PC-9 (cell line): Measurements from ENCODE around the gene XAGE3. TPM values are rescaled to one million over a fixed set of nuclear protein-coding genes. Genes with fewer than 3 reads are reported as not detected.
"Not testable (repeated sequence)": the region's sequence is repeated elsewhere in the genome, so short reads cannot be mapped to it uniquely, and the experiment has no call there.

Source experiments
- Bru-seq: library from RNA; stranded (reverse); fragments of 400-500 nt; gene quantifications from one replicate; lab custom pipeline; 2021; lab: Mats Ljungman, UMichigan
- BruChase-seq, 2 experiments: library from RNA; stranded (reverse); fragments of 400-500 nt; gene quantifications; one replicate each; lab custom pipeline; 2021; lab: Mats Ljungman, UMichigan
- BruUV-seq: library from RNA; stranded (reverse); fragments of 400-500 nt; replicated peaks from 2 replicates; lab custom pipeline; 2021; lab: Mats Ljungman, UMichigan
- CTCF ChIA-PET: fragments of 300-600 bp; sonication (Branson Sonifier 250); formaldehyde crosslinking; loops from one replicate; lab custom pipeline; 2022; ENCODE audit warnings: antibody characterized with exemption; lab: Charles Lee
- POLR2A ChIA-PET: fragments of 300-600 bp; sonication (Branson Sonifier 250); formaldehyde crosslinking; loops from one replicate; lab custom pipeline; 2022; ENCODE audit warnings: antibody characterized with exemption; ENCODE audit not compliant: unreplicated experiment; lab: Charles Lee
- DNase-seq, 2 experiments: peaks; one replicate each; pipeline versions ENCODE4 v3.0.0 to v3.0.0-alpha.2; 2015 to 2022; ENCODE audit warnings: mixed read lengths in 1 of 2
- H2AFZ ChIP-seq: fragments of 200-600 bp; sonication (generic); 2 replicates; pipeline ENCODE4 v1.8.1; 2017; ENCODE audit warnings: antibody characterized with exemption
- H3F3A ChIP-seq: fragments of 200-600 bp; sonication (generic); 2 replicates; pipeline ENCODE4 v1.8.1; 2017; ENCODE audit warnings: antibody characterized with exemption, mild to moderate bottlenecking, low read depth; ENCODE audit not compliant: insufficient read depth
- H3K27ac ChIP-seq: fragments of 200-600 bp; sonication (generic); 2 replicates; pipeline ENCODE4 v1.6.1; 2016; ENCODE audit warnings: mixed run types
- H3K27me3 ChIP-seq: fragments of 200-600 bp; sonication (generic); 2 replicates; pipeline ENCODE4 v1.6.1; 2016; ENCODE audit warnings: low read depth, mixed run types; ENCODE audit not compliant: insufficient read depth
- H3K36me3 ChIP-seq: fragments of 200-600 bp; sonication (generic); 2 replicates; pipeline ENCODE4 v1.6.1; 2016; ENCODE audit warnings: low read depth, mixed run types
- H3K4me1 ChIP-seq: fragments of 200-600 bp; sonication (generic); replicated peaks from 2 replicates; pipeline ENCODE4 v1.6.1; 2016; ENCODE audit warnings: mixed run types; ENCODE audit not compliant: insufficient read depth
- H3K4me2 ChIP-seq: fragments of 200-600 bp; sonication (generic); 2 replicates; pipeline ENCODE4 v1.6.1; 2017; ENCODE audit warnings: mixed run types
- H3K4me3 ChIP-seq: fragments of 200-600 bp; sonication (generic); 2 replicates; pipeline ENCODE4 v1.6.1; 2016; ENCODE audit warnings: mixed run types
- H3K79me2 ChIP-seq: fragments of 200-600 bp; sonication (generic); 2 replicates; pipeline ENCODE4 v1.6.1; 2017; ENCODE audit warnings: low read depth, mixed run types
- H3K9me2 ChIP-seq: fragments of 200-600 bp; sonication (generic); 2 replicates; pipeline ENCODE4 v1.8.1; 2017; ENCODE audit warnings: mild to moderate bottlenecking; ENCODE audit not compliant: insufficient read depth
- H3K9me3 ChIP-seq: fragments of 200-600 bp; sonication (generic); 2 replicates; pipeline ENCODE4 v1.8.1; 2016; ENCODE audit warnings: low read depth; ENCODE audit not compliant: insufficient read depth
- H4K20me1 ChIP-seq: fragments of 200-600 bp; sonication (generic); 2 replicates; pipeline ENCODE4 v1.8.1; 2017; ENCODE audit not compliant: insufficient read depth
- EZH2 ChIP-seq: fragments of 200-600 bp; sonication (generic); IDR thresholded peaks from 2 replicates; pipeline ENCODE4 v1.8.0; 2017; ENCODE audit warnings: antibody characterized with exemption, low read depth
- intact Hi-C: fragments of 100-400 bp; cut with micrococcal nuclease; formaldehyde crosslinking; loops from one replicate; pipeline ENCODE4 v1.10.0; 2022; ENCODE audit not compliant: unreplicated experiment
- long read RNA-seq: library from polyadenylated mRNA; stranded (forward); transcript quantifications from one replicate; pipeline ENCODE4 v2.0.0, GENCODE V29; 2022
- total RNA-seq: library from RNA; stranded (reverse); gene quantifications from 2 replicates; pipeline ENCODE4 v1.2.3, GENCODE V29; 2021
- TF ChIP-seq, protein P1 (sequence below): fragments of 200-600 bp; sonication (generic); conservative IDR thresholded peaks from 2 replicates; pipeline ENCODE4 v1.6.1; 2017; ENCODE audit warnings: mixed run types, antibody characterized with exemption, mild to moderate bottlenecking, moderate library complexity

XAGE3 gene, protein sequence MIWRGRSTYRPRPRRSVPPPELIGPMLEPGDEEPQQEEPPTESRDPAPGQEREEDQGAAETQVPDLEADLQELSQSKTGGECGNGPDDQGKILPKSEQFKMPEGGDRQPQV
- total RNA-seq (not detected in 2 replicates), Bru-seq, nascent RNA (not detected), BruChase-seq, experiment 1, labeled RNA remaining after a 2-hour chase (not detected), BruChase-seq, experiment 2, labeled RNA remaining after a 6-hour chase (not detected)
- long read RNA-seq = 0 reads

DNA sequence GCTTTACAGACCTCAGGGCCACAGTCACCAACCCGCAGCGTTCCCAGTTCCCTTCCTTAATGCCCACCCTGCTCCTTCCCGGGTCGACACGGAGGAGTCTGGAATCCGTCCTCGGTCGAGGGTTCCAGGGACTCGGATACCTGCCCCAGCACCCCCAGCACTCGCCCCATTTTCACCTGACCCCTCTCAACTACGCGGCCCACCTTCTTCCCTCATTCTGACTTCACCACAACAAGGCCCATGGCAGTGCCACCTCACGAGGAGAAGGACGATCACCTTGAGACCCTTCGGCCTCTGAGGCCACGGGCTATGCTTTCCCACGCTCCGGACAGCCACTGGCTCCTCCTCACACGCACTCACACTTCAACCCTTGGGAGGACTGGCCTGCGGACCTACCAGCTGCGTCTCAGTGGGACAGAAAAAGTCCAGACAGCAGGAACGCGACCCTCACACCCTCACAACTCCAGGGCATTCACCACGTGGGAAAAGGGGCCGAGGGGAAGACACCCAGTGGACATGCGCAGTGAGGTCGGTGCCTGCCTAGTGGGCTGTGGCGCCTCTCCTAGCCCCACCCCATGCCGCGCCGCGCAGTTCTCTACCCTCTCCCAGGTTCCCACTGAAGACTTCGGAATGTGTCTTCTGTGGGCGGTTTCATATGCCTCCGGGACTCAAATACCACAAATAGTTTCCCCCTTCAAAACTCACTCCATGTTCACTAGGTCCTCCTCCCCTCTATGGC lies at the start of gene XAGE3:
XAGE3 (minus strand) TSS at position 474 of the 739 bp plus-strand sequence. CDS start 950 bp downstream, outside the sequence.
- no peaks in the 10 kb centered on the region for H3K36me3 ChIP-seq
- H3K4me1 ChIP-seq = no peaks in the 10 kb centered on the region
- DNase-seq = no peak
- H2AFZ ChIP-seq = no peak within 1 kb of the TSS
- no peak within 1 kb of the TSS for H3K4me3 ChIP-seq
- no TSS peak for BruUV-seq
- H3K9me2 ChIP-seq = no peaks in the 10 kb centered on the region
- intact Hi-C loops = no loop called here
- no peak within 1 kb of the TSS for H3K4me2 ChIP-seq
- no peaks in the 10 kb centered on the region for H3K9me3 ChIP-seq
- no peaks in the 10 kb centered on the region for H3K27me3 ChIP-seq
- no peak for TF ChIP-seq EZH2
- TF ChIP-seq, protein P1, sequence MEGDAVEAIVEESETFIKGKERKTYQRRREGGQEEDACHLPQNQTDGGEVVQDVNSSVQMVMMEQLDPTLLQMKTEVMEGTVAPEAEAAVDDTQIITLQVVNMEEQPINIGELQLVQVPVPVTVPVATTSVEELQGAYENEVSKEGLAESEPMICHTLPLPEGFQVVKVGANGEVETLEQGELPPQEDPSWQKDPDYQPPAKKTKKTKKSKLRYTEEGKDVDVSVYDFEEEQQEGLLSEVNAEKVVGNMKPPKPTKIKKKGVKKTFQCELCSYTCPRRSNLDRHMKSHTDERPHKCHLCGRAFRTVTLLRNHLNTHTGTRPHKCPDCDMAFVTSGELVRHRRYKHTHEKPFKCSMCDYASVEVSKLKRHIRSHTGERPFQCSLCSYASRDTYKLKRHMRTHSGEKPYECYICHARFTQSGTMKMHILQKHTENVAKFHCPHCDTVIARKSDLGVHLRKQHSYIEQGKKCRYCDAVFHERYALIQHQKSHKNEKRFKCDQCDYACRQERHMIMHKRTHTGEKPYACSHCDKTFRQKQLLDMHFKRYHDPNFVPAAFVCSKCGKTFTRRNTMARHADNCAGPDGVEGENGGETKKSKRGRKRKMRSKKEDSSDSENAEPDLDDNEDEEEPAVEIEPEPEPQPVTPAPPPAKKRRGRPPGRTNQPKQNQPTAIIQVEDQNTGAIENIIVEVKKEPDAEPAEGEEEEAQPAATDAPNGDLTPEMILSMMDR = no peak
- no peaks in the 10 kb centered on the region for H3F3A ChIP-seq
- H3K79me2 ChIP-seq = no peaks in the 10 kb centered on the region
- ChIA-PET POLR2A (no interaction called here), CTCF (no interaction called here)
- no peaks in the 10 kb centered on the region for H4K20me1 ChIP-seq
- H3K27ac ChIP-seq = no peak within 1 kb of the TSS

DNA sequence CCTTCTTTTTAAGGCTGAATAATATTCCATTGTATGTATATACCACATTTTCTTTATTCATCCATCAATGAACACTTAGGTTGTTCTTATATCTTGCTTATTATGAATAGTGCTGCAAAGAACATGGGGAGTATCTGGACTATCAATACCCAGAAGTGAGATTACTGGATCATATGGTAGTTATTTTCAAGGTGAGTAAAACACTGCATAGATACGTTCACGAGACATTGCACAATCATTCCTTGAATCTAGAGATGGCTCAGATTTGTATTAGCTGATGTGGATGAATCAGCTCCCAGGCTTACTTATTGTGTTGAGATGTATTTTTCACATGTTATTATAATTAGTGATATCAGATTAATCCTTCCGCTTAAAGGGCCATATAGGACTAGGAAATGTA lies 46.8 kb upstream of the XAGE3 start:
- DNase-seq, H2AFZ ChIP-seq, H3K9me2 ChIP-seq, H3K4me1 ChIP-seq, H3F3A ChIP-seq, POLR2A ChIA-PET, intact Hi-C loops, H3K4me2 ChIP-seq, CTCF ChIA-PET, H3K27ac ChIP-seq, H3K4me3 ChIP-seq, H3K36me3 ChIP-seq, H3K27me3 ChIP-seq, H3K9me3 ChIP-seq, H4K20me1 ChIP-seq, BruUV-seq, H3K79me2 ChIP-seq: not testable (repeated sequence)

DNA sequence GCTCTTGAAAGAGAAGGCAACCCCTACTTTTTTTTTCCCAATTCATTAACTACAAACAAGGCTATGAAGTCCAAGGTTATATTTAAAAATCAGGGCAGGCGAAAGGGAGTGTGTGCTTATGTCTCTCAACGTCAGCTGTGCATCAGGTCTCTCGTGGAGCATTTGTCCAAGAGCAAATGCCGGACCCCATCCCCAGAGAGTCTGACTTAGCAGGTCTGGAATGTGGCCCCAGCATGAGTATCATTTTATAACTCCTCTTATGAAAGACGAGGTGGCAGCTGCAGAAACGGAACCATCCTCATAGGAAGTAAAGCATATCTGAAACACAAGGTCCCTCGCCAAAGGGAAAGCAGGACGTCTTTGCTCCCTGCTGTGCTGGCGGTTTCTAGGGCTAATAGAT lies 45.8 kb upstream of the XAGE3 start:
- H3K4me1 ChIP-seq, H3K4me2 ChIP-seq, intact Hi-C loops, H3F3A ChIP-seq, DNase-seq, H3K9me3 ChIP-seq, BruUV-seq, H2AFZ ChIP-seq, H3K79me2 ChIP-seq, CTCF ChIA-PET, H3K36me3 ChIP-seq, H4K20me1 ChIP-seq, H3K27me3 ChIP-seq, POLR2A ChIA-PET, H3K27ac ChIP-seq, H3K4me3 ChIP-seq, H3K9me2 ChIP-seq: not testable (repeated sequence)

DNA sequence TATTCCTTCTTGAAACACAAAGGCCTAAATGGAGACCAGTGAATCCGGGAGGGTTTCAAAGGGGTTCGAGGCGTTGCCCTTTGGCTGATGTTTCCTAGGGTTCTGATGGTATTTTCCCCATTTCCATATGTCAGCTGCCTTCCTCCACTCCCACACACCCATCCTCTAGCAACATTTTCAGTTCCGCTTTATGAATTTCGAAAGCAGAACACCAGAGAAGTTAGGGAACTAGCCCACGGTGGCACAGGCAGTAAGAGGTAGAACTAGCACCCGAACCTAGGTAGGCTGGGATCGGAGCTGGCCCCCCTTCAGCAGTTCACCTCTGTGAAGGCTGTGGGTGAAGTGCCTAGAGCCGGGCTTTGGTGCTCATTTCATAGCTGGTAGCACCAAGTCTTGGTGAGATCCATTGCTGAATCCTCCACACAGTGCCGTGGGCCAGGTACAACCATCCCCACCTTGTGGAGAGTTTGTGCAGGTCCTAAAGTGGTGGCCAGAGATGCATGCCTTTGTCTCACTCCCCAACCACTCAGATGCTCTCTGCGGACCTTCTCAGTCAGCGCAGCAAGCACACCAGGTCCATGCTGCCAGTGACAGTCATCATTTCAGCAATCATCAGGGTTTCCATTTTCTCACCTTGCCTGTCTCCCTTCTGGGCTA lies 41.6 kb upstream of the XAGE3 start:
- BruUV-seq, H3K9me2 ChIP-seq, intact Hi-C loops, H3K27ac ChIP-seq, H3K79me2 ChIP-seq, H2AFZ ChIP-seq, H3K4me3 ChIP-seq, POLR2A ChIA-PET, H3K9me3 ChIP-seq, DNase-seq, CTCF ChIA-PET, H3K4me2 ChIP-seq, H3K36me3 ChIP-seq, H3F3A ChIP-seq, H3K27me3 ChIP-seq, H4K20me1 ChIP-seq, H3K4me1 ChIP-seq: not testable (repeated sequence)

DNA sequence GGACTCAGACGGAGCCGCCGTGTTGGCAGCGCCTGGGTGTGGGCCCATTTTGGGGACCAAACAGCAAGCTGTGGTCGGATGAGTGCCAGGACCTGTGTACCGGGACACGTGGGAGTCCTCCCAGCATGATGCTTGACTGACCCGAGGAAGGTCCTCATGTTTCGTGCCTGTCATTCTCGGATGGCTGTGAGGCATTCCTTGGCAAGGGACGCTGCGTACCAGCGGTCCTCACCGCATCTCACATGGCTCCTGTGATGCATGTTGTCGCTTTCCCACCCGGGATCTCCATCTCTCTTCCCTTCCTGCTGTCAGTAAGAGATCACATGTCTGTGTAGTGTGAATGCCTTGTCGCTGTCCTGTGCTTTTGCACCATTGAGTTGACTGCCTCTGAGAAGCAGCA lies 40.0 kb upstream of the XAGE3 start:
- H3K9me3 ChIP-seq, H3K27ac ChIP-seq, H3F3A ChIP-seq, H4K20me1 ChIP-seq, H3K4me3 ChIP-seq, H3K4me1 ChIP-seq, H3K27me3 ChIP-seq, CTCF ChIA-PET, H3K79me2 ChIP-seq, BruUV-seq, H3K36me3 ChIP-seq, H3K9me2 ChIP-seq, H3K4me2 ChIP-seq, H2AFZ ChIP-seq, DNase-seq, POLR2A ChIA-PET, intact Hi-C loops: not testable (repeated sequence)

DNA sequence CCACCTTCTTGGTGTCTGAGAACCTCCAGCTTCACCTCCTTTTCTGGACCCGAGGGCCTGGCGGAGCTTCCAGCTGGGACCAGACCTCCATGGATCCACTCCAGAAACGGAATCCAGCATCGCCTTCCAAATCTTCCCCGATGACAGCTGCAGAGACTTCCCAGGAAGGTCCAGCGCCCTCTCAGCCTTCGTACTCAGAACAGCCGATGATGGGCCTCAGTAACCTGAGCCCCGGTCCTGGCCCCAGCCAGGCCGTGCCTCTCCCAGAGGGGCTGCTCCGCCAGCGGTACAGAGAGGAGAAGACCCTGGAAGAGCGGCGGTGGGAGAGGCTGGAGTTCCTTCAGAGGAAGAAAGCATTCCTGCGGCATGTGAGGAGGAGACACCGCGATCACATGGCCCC lies 39.3 kb upstream of the XAGE3 start:
- H3K4me2 ChIP-seq, H3K27me3 ChIP-seq, POLR2A ChIA-PET, H3K36me3 ChIP-seq, H3K4me3 ChIP-seq, H3K9me3 ChIP-seq, intact Hi-C loops, H3F3A ChIP-seq, BruUV-seq, DNase-seq, H3K9me2 ChIP-seq, CTCF ChIA-PET, H3K27ac ChIP-seq, H4K20me1 ChIP-seq, H3K4me1 ChIP-seq, H2AFZ ChIP-seq, H3K79me2 ChIP-seq: not testable (repeated sequence)
